ENCODE results near the gene PRAC1.

The PRAC1 gene

GRCh38 chr17:48722201-48722907 lies at the start of gene PRAC1:
TSS of gene PRAC1 (minus strand) at chr17:48722518. CDS start at chr17:48722392, 126 bp downstream.
- no peak for DNase-seq

- no peak for DNase-seq
These were observed 48.6 kb upstream of the PRAC1 start for GRCh38 chr17:48770954-48771353.

DNA sequence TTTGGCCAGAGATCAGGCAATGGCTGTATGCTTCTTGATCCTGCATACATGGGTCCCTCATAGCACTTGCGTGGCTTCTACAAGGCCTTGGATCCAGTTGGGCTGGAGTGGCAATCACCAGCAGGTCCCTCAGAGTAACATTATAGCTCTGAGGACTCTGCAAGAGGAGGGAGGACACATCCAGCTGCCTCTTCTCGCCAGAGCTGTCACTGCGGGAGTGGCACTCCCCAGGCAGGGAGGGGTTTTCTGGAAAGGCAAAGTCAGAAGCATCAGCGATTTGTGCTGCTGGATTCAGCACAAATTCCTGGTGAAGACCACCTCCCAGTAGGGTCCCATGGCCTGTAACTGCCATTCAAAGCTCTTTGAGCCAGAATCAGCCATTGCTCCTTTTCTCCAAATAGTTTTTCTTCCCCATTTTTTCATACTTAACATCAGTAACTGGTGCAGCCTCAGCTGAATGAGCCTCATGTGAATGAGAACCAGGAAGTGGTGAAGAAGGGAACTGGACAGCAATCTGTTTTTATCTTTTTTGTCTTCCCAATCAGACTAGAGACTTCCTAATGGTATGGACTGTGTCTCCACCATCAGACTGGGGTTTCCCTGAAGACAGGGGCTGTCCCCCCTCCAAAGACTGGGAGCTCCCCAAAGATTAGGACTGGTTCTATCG lies 46.8 kb upstream of the PRAC1 start:
- DNase-seq = no peak

GRCh38 chr17:48767263-48767774 lies 45.0 kb upstream of the PRAC1 start:
- no peak for DNase-seq

- DNase-seq = no peak
These were observed 38.8 kb upstream of the PRAC1 start for GRCh38 chr17:48761114-48761513.

GRCh38 chr17:48760411-48760810 lies 38.1 kb upstream of the PRAC1 start:
- no peak for DNase-seq

GRCh38 chr17:48759288-48759687 lies 37.0 kb upstream of the PRAC1 start:
- DNase-seq = no peak

GRCh38 chr17:48757524-48757961 lies 35.2 kb upstream of the PRAC1 start:
- DNase-seq = no peak

GRCh38 chr17:48756830-48757251 lies 34.5 kb upstream of the PRAC1 start:
- no peak for DNase-seq

GRCh38 chr17:48755356-48755755 lies 33.0 kb upstream of the PRAC1 start:
- DNase-seq = no peak

GRCh38 chr17:48754500-48755261 lies 32.4 kb upstream of the PRAC1 start:
- no peak for DNase-seq

GRCh38 chr17:48753794-48754499 lies 31.6 kb upstream of the PRAC1 start:
- DNase-seq = no peak

- no peak for DNase-seq
These were observed 30.3 kb upstream of the PRAC1 start for GRCh38 chr17:48752399-48753288.

- no peak for DNase-seq
These were observed 29.5 kb upstream of the PRAC1 start for GRCh38 chr17:48751733-48752398.

GRCh38 chr17:48751172-48751571 lies 28.9 kb upstream of the PRAC1 start:
- no peak for DNase-seq

- no peak for DNase-seq
These were observed 27.6 kb upstream of the PRAC1 start for GRCh38 chr17:48749621-48750553.

DNA sequence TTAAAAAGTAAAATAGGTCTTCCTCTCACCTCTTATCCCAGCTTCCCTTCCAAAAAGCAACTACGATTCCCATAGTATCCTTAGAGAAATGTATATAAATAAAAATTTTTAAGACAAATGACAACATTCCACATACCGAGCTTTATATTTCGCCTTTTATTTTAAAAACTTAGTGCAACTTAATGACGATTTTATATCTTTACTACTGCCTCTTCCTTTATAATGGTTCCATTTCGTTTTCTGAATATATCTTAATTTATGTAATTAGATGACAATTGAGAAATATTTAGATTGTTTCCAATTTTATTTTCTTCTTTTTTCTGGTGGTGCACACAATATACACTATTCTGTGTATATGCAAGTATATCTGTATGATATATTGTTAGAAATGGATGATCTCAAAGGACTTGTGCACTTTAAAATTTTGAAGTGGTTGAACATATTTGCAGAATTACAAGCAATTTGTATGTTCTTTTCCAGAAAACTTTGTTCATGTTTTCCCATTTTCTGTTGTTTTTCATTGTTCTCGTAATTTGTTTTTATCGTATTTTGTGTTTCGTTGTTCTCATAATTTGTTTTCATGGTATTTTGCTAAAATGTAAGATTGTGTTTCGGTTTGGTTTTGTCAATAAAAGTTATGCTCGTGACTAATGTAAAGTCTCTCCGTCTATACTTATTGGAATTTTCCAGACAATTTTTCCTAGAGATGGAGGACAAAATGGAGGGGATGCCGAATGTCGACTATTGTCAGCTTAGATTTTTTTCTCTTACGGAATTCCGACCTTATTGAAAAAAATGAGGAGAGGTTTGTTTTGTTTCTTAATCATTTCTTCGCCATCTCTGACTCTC lies 26.6 kb upstream of the PRAC1 start:
- DNase-seq = no peak

GRCh38 chr17:48747445-48748363 lies 25.4 kb upstream of the PRAC1 start:
- DNase-seq = no peak

Measured in activated CD4-positive, alpha-beta T cell treated with anti-CD3 and anti-CD28 coated beads, Interleukin-10, Interleukin-2, amounts not matched to agents 100 ng/mL and 50 ng/mL, durations not matched to agents 16 hours and 8 hours (primary cell).